Fibroblast of the aortic adventitia (primary cell): ENCODE results near the gene PCSK2. TPM values are rescaled to one million over a fixed set of nuclear protein-coding genes. Genes with fewer than 3 reads are reported as not detected.

Source experiments
- DNase-seq: peaks from one replicate; pipeline ENCODE4 v3.0.0-alpha.2; 2010; ENCODE audit warnings: low read depth
- H3K4me3 ChIP-seq: 2 replicates; pipeline ENCODE4 v1.5.1; 2011; ENCODE audit warnings: low read depth, mild to moderate bottlenecking, control low read depth, low read length, moderate library complexity
- small RNA-seq: library from RNA; depleted of rRNA; stranded (forward); fragments of <200 nt; gene quantifications from one replicate; pipeline ENCODE3, GENCODE V24; 2012
- total RNA-seq: library from RNA; depleted of rRNA; stranded (reverse); fragments of >200 nt; gene quantifications from 2 replicates; pipeline ENCODE4 v1.2.3, GENCODE V29; 2012; ENCODE audit warnings: low replicate concordance
- TF ChIP-seq, protein P1 (sequence below): IDR thresholded peaks from 2 replicates; pipeline ENCODE4 v1.5.1; 2011; ENCODE audit warnings: mild to moderate bottlenecking, low read length, control low read depth, inconsistent platforms; ENCODE audit not compliant: insufficient read depth

PCSK2 gene
- total RNA-seq, 1 donor = not detected

DNA sequence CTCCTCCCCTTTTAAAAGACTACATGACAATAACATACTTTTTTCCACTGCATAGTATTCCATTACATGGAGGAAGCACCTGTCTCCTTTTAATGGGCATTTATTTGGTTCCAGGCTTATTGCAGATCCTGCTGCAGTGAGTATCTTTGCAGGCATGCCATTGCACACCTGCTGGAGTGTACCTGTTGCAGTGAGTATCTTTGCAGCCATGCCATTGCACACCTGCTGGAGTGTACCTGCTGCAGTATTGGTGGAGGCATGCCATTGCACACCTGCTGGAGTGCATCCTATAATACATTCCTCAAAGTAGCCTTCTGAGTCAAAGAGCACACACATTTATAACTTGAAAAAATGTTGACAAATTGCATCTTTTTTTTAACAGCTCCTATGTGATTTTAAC, 302.7 kb downstream of the PCSK2 start:
- DNase-seq = no peak
- no peak overlapping the region for H3K4me3 ChIP-seq
- TF ChIP-seq, protein P1, sequence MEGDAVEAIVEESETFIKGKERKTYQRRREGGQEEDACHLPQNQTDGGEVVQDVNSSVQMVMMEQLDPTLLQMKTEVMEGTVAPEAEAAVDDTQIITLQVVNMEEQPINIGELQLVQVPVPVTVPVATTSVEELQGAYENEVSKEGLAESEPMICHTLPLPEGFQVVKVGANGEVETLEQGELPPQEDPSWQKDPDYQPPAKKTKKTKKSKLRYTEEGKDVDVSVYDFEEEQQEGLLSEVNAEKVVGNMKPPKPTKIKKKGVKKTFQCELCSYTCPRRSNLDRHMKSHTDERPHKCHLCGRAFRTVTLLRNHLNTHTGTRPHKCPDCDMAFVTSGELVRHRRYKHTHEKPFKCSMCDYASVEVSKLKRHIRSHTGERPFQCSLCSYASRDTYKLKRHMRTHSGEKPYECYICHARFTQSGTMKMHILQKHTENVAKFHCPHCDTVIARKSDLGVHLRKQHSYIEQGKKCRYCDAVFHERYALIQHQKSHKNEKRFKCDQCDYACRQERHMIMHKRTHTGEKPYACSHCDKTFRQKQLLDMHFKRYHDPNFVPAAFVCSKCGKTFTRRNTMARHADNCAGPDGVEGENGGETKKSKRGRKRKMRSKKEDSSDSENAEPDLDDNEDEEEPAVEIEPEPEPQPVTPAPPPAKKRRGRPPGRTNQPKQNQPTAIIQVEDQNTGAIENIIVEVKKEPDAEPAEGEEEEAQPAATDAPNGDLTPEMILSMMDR = no peak

DNA sequence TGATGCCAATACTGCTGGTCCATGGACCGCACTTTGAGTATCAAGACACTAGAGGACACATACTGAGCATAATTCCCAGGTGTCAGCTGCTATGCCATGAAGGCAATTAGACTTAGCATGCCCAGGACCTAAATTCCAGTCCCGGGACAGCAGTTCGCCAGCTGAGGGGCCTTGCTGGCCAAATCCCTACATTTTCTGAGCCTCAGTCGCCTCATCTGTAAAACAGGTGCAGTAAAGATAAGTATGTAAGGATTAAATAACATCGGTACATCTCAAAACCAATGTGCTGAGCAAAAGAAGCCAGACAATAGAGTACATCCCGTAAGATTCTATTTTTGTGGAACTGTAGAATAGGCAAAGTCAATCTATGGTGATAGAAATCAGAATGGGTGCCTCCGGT, 303.3 kb downstream of the PCSK2 start:
- TF ChIP-seq, protein P1 = no peak
- H3K4me3 ChIP-seq = no peak overlapping the region
- no peak for DNase-seq

DNA sequence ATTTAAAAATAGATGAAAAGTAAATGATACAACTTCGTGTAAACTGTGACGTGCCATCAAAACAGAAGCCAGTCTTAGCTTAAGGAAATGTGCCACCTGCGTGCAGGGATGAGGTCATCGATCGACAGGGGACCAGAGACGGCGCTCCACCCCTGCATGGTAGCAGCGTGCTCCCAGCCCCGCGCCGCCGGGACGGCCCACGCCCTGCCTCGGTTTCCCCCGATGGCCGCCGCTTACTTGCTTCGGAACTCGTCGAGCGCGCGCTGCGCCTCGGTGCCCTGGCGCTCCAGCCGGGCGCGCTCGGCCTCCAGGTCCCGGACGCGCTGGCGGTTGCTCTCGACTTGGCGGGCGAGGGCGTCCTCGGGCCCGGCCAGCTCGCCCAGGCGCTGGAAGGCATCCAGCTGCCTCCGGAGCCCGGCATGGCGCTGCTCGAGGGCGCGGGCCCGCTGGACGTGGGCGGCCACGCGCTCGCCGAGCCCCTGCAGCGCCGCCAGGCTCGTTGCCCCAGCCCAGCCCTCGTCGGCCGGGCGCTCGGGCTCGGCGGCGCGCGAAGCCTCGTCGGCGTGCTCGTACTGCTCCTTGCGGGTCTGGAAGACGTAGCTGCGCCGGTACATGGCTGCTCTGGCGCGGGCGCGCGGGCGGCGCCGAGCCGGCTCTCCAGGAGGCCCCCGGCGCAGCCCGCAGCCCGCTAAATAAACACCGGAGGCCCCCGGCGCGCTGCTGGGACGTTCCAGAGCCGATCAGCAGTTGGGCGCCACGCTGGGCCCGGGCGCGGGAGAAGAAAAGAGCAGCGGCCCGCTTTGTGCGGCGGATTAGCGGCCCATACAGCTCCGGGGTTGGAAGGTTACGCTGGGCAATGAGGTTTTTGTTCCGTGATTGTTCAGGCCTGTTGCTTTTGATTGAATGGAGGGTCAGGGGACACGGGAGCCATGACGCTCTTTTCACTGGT, 304.1 kb downstream of the PCSK2 start, which contains the start of gene BFSP1:
BFSP1 (minus strand) TSS at position 664 of the 949 bp plus-strand sequence; CDS start at position 614, 50 bp downstream.
- TF ChIP-seq, protein P1 = no peak

DNA sequence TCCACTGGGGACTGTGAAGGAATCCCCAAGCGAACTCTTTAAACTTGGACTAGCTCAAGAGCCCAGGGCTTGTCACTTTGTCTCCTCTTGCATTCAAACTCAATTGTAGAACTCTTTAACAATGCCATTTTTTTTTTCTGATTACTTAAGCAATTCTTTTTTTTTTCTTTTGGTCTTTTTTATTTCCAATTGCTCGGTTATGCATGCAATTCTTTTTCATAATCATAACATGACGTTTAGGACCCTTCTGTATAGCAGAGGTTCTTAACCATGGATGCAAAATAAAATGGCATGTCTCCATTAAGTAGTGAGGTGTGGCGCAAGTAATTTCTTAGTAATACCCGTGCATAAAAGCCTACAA, 304.8 kb downstream of the PCSK2 start:
- TF ChIP-seq, protein P1 = no peak
- DNase-seq = no peak
- H3K4me3 ChIP-seq = peak overlapping the region; percentile 57

More for the DNA sequence above, 304.1 kb downstream of the PCSK2 start, which contains the start of gene BFSP1:
- DNase-seq = peak; percentile 51
- H3K4me3 ChIP-seq = peak within 1 kb of the TSS; percentile 57

DNA sequence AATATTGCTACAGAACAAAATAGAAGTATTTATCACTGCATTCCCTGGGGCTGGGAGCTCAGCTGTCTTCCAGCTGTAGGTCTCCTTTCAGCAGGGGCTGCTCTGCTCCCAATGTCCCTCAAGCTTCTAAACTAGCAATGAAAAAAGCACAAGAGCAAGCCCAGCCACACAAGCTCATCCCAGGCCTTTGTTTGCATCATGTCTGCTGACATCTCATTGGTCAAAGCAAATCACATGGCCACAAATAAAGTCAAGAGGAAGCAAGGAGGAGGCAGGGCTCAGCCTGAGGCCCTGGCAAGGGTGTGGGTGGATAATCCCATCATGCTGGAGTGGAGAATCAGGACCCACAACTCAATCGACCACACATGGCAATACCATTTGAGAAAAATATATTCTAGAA, 306.6 kb downstream of the PCSK2 start:
- H3K4me3 ChIP-seq = no peak overlapping the region
- peak; percentile 64 for DNase-seq
- TF ChIP-seq, protein P1 = no peak

DNA sequence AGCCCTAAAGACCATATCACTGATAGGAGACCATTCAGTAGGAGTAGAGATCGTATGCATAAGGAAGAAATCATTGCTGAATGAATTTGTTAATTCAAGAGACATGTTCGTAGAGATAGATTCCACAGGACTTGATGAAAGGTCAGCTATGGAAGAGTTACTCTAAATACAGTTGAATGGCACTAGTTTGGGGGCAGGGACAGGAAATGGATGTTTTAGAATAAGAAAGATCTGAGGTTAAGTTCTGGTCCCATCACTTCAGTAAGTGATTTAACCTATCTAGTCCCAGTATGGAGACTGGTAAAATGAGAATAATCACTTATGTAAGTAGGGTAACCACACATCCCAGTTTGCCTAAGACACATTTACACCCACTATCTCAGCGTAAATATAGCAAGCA, 307.2 kb downstream of the PCSK2 start:
- H3K4me3 ChIP-seq = no peak overlapping the region
- TF ChIP-seq, protein P1 = no peak
- DNase-seq = no peak

Small RNA genes lying within 50 kb of the gene (small RNA-seq; reads per million reads assigned to genes)
- gene AL359511.1 (not detected), gene RNU1-131P (not detected), gene RNU6-27P (not detected)
